HG03342 (cell line): ENCODE results near the gene CD55.
"Not testable (repeated sequence)": the region's sequence is repeated elsewhere in the genome, so short reads cannot be mapped to it uniquely, and the experiment has no call there.

Source experiments
- ATAC-seq: cut with Tn5 transposase; IDR thresholded peaks from one replicate; pipeline ENCODE4 v1.9.1; 2021; ENCODE audit warnings: mild to moderate bottlenecking, moderate library complexity; ENCODE audit not compliant: unreplicated experiment

The CD55 gene

GRCh38 chr1:207304710-207305488, 16.6 kb upstream of the CD55 start:
- ATAC-seq: no peak

DNA sequence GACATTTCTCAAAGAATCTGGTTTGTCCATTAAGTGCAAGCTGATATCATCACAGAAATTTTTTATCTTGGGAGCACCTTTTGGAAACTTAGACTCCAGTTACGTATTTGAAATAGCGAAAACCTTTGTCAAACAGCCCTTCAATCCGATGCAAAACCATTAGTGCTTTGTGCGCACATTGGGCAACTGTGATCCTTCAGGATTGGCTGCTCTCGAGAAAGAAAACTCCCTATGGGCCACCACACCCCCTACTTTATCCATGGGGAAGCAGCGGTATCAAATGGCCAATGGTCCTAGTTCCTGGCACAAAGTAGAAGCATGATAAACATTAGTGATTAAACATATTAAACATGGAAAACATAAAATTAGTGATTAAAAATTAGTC, 16.0 kb upstream of the CD55 start:
- no peak for ATAC-seq

GRCh38 chr1:207306023-207306422, 15.5 kb upstream of the CD55 start:
- no peak for ATAC-seq

GRCh38 chr1:207306603-207307002, 14.9 kb upstream of the CD55 start:
- ATAC-seq: no peak

GRCh38 chr1:207308451-207309190, 12.9 kb upstream of the CD55 start:
- ATAC-seq: no peak

GRCh38 chr1:207309745-207310273, 11.7 kb upstream of the CD55 start:
- no peak for ATAC-seq

DNA sequence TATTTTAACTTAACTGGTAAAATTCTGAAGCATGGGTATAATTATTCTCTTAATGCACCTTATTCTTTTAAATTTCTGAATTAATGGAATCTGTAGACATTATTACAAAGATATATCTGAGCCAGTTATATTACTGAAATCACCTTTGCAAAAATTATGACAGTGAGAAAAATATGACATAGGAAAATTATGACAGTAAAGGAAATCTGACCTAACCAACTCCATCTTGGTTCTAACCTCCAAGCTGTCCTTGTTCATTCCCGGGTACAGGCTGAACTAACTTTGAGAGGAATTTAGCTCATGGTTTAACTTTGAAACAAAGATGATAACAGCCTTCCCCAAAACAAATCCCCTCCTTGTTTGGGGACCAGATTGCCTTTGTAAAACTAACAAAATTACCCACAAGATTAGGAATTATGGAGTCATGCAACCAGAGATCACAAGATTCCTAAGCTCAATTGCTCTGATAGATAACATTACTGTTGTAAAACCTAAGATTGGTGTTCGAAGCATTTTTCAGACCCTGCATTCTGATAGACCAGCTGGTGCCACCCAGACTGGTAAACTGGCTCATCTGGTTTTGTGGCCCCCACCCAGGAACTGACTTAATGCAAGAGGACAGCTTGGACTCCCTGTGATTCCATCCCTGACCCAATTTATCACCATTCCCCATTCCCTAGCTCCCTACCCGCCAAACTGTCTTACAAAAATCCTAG, 9.4 kb upstream of the CD55 start:
- ATAC-seq: no peak

DNA sequence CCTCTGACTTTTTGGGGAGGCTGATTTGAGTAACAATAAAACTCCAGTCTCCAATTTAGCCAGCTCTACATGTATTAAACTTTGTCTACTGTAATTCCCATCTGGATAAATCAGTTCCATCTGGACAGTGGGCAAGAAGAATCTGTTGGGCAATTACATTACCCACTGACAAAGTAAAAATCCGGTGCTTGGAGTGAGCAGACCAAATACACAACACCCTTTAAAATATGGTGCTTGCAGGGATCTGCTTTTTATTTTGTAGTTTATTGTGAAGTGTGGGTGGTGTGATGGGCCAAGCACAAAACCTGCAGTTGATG, 8.9 kb upstream of the CD55 start:
- no peak for ATAC-seq

GRCh38 chr1:207313131-207313530, 8.3 kb upstream of the CD55 start:
- no peak for ATAC-seq

DNA sequence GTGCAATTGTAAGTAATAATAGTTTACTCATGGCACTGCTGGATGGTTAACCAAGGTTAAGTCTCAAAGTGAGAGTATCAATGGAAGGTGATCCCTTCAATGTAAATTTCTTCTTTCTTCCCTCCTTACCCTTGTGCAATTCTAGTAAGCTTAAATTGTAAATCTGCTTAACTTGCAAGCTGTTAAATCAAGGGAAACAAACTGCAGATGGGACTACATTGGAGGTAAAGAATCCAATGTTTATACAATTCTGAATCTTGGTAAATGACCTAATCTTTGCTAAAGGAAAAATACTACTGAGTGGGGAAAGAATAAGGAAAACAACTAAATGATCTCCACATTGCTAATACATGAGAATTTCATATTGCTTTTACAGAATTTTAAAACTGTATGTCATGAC, 6.7 kb upstream of the CD55 start:
- ATAC-seq: no peak

DNA sequence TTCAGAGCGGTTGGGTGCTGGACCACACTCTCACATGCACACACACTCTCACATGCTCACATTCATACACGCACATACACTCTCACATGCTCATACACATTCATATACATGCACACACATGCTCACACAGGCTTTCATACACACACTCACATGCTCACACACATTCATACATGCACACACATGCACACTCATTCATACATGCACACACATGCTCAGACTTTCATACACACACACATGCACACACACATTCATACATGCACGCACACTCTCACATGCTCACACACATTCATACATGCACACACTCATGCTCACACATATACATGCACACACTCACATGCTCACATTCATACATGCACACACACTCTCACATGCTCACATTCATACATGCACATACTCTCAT, 6.0 kb upstream of the CD55 start:
- ATAC-seq: no peak

- ATAC-seq: no peak
Measured at GRCh38 chr1:207316141-207316540, 5.3 kb upstream of the CD55 start.

DNA sequence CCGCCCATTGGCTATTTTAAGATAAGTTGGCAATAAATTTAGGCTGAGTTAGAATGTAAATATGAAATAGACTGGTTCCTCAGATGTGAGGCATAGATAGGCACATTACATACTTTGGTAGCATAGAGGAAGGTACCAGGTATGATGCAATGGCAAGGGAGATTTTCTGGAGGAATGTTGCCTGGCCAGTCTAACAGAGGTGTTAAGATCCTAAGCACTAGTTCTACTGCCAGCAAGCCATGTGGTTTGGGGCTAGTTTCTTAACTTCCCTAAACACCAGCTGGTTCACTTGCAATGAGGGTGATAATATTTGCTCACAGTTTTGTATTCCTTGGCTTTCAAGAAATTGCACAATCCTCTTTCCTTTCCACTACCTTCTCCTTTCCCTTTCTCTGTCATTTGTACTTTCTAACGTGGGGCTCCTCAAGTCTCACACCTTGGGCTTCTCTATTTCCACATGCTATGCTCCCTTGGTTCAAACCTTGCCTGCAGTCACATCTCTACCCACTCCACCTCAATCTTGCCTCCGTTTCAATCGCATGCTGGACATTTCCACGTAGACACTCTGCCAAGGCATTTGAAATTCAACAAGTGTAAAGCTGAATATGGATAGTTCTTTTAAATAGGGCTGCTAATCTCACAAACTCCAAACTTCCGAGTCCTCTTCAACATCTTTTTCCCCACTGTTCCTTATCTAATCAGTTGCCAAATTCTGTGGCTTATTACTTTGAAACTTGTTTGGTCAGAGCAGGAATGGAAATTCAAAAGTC, 4.7 kb upstream of the CD55 start:
- no peak for ATAC-seq

- ATAC-seq: no peak
Measured at GRCh38 chr1:207317561-207317960, 3.9 kb upstream of the CD55 start.

DNA sequence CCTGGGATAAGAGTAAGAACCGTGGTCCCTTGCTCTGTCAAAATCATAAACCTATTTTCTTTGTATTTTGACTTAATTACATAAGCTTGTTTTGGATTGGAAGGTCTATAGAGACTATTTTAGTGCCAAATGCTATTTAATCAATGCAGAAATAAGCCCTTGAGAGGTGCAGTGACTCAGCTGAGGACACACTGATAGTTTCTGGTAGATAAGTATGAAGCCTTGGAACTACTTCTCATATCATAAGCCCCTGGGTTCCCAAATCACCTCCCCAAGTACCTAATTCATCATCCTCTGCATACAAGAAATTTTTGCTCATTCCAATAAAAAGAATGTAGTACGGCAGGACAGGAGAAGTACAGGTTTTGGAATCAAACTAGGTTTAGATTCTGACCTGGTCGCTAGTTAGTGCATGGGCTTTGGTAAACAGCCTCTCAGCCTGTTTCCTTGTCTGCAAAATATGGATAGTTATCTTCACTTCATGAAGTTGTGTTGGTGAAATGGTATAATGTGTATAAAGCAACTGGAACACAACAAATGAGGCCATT, 3.3 kb upstream of the CD55 start:
- no peak for ATAC-seq

- ATAC-seq: no peak
Measured at GRCh38 chr1:207319199-207319598, 2.3 kb upstream of the CD55 start.

GRCh38 chr1:207320105-207320504, 1.4 kb upstream of the CD55 start:
- not testable (repeated sequence) for ATAC-seq

DNA sequence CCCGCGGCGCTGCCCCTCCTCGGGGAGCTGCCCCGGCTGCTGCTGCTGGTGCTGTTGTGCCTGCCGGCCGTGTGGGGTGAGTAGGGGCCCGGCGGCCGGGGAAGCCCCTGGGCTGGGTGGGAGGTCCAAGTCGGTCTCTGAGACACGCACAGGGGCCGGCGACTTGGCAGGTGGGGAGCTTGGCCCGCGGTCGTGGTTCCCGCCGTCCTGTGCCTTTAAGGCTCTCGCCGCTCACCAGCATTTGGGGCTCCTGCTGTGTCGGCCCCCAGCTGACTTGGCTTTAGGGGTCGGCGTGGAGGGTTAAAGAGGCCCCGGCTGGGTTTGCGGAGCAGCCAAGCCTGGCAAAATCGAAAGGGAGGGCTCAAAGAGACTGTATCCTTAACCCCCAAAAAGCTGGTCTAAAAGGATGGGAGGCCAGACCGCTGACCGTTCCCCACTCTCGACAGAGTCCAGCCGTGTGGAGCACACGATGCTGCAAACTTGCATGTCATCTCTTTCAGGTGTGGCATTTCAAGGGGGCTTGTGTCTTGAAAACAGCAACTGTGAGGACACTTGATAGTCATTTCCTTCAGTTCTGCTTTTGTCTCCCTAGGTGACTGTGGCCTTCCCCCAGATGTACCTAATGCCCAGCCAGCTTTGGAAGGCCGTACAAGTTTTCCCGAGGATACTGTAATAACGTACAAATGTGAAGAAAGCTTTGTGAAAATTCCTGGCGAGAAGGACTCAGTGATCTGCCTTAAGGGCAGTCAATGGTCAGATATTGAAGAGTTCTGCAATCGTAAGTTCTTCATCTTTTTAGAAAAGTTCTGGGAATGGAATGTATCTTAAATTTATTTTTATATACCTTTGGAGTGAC, 540 bp downstream of the CD55 start:
- no peak for ATAC-seq

GRCh38 chr1:207323425-207324225, 2.1 kb downstream of the CD55 start:
- ATAC-seq: no peak
